GM18861 (cell line): ENCODE results near the gene IFT122.
A peak's percentile ranks its signal among the peaks of the same experiment; 100 is the strongest.

Source experiments
- ATAC-seq: cut with Tn5 transposase; IDR thresholded peaks from one replicate; pipeline ENCODE4 v1.9.1; 2021; ENCODE audit not compliant: unreplicated experiment

IFT122 gene

GRCh38 chr3:129415830-129416229, 24.2 kb upstream of the IFT122 start:
- no peak for ATAC-seq

- no peak for ATAC-seq
Observed at GRCh38 chr3:129416415-129416814, 23.6 kb upstream of the IFT122 start.

- ATAC-seq: no peak
Observed at GRCh38 chr3:129417326-129417725, 22.7 kb upstream of the IFT122 start.

GRCh38 chr3:129418041-129418973, 21.7 kb upstream of the IFT122 start:
- no peak for ATAC-seq

GRCh38 chr3:129419476-129419875, 20.5 kb upstream of the IFT122 start:
- ATAC-seq: no peak

- ATAC-seq: no peak
Observed at GRCh38 chr3:129421236-129421883, 18.7 kb upstream of the IFT122 start.

GRCh38 chr3:129421988-129422745, 17.9 kb upstream of the IFT122 start:
- no peak for ATAC-seq

- no peak for ATAC-seq
Observed at GRCh38 chr3:129422897-129423296, 17.1 kb upstream of the IFT122 start.

- ATAC-seq: peak; percentile 62
Observed at GRCh38 chr3:129424185-129424841, 15.7 kb upstream of the IFT122 start.

GRCh38 chr3:129425213-129425612, 14.8 kb upstream of the IFT122 start:
- no peak for ATAC-seq

- no peak for ATAC-seq
Observed at GRCh38 chr3:129425619-129426018, 14.4 kb upstream of the IFT122 start.

- ATAC-seq: no peak
Observed at GRCh38 chr3:129428007-129428375, 12.0 kb upstream of the IFT122 start.

GRCh38 chr3:129428376-129429079, 11.5 kb upstream of the IFT122 start, which contains the start of gene EFCAB12:
TSS of gene EFCAB12 (minus strand) at chr3:129428636. CDS start at chr3:129428488, 148 bp downstream.
- ATAC-seq: peak; percentile 73

GRCh38 chr3:129429080-129429451, 11.0 kb upstream of the IFT122 start:
- ATAC-seq: no peak

GRCh38 chr3:129429602-129430001, 10.4 kb upstream of the IFT122 start:
- ATAC-seq: no peak

- ATAC-seq: no peak
Observed at GRCh38 chr3:129432036-129432435, 8.0 kb upstream of the IFT122 start.

GRCh38 chr3:129432671-129433070, 7.4 kb upstream of the IFT122 start:
- ATAC-seq: no peak

- no peak for ATAC-seq
Observed at GRCh38 chr3:129433565-129433964, 6.5 kb upstream of the IFT122 start.

GRCh38 chr3:129434140-129434539, 5.9 kb upstream of the IFT122 start:
- ATAC-seq: no peak

GRCh38 chr3:129435367-129435766, 4.7 kb upstream of the IFT122 start:
- ATAC-seq: no peak
